Astrocyte (in vitro differentiated cells and primary cell): ENCODE data around the gene GCNT1.

Experiments
- EZH2 ChIP-seq: IDR thresholded peaks from 2 replicates; pipeline ENCODE4 v1.6.1; 2012; ENCODE audit warnings: mild to moderate bottlenecking, low read length, inconsistent platforms; ENCODE audit not compliant: insufficient read depth
- TF ChIP-seq, protein P1 (sequence below): IDR thresholded peaks from 2 replicates; pipeline ENCODE4 v1.5.1; 2011; ENCODE audit warnings: low read depth, mild to moderate bottlenecking, inconsistent platforms, low read length, moderate library complexity; ENCODE audit not compliant: insufficient read depth

DNA sequence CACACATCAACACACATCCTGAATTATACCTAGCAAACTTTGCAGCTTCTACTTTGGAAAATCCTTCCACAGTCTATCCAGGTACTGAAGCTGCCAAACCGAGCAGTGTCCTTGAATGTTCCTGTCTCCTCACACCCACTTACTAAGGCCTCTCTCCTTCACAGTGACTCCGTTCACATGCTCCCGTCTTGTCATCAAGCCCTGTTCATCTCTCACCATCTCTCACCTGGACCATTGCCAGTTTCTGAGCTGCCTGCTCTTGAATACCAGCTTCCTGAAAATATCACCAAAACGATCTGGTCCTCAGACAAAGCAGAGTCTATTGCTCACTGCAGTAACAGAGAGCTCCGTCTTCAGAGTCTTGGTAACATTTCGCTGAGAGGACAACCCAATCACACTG lies 57.4 kb downstream of the GCNT1 start:
- TF ChIP-seq, protein P1, sequence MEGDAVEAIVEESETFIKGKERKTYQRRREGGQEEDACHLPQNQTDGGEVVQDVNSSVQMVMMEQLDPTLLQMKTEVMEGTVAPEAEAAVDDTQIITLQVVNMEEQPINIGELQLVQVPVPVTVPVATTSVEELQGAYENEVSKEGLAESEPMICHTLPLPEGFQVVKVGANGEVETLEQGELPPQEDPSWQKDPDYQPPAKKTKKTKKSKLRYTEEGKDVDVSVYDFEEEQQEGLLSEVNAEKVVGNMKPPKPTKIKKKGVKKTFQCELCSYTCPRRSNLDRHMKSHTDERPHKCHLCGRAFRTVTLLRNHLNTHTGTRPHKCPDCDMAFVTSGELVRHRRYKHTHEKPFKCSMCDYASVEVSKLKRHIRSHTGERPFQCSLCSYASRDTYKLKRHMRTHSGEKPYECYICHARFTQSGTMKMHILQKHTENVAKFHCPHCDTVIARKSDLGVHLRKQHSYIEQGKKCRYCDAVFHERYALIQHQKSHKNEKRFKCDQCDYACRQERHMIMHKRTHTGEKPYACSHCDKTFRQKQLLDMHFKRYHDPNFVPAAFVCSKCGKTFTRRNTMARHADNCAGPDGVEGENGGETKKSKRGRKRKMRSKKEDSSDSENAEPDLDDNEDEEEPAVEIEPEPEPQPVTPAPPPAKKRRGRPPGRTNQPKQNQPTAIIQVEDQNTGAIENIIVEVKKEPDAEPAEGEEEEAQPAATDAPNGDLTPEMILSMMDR, result no peak
- no peak for TF ChIP-seq EZH2
